ENCODE measurements around the gene BANF2.
"Not testable (repeated sequence)": the region's sequence is repeated elsewhere in the genome, so short reads cannot be mapped to it uniquely, and the experiment has no call there.

BANF2 gene

GRCh38 chr20:17659344-17659743, 40.4 kb upstream of the BANF2 start:
- H3K27ac Mint-ChIP-seq; H3K4me1 Mint-ChIP-seq; ATAC-seq (ENCODE audit: low read depth); DNase-seq (ENCODE audit: low spot score in 2 of 2); H3K4me3 Mint-ChIP-seq; H3K9me3 Mint-ChIP-seq; H3K27me3 Mint-ChIP-seq: not testable (repeated sequence)
- peaks cover 15% of the 10 kb centered on the region for H3K36me3 Mint-ChIP-seq

- DNase-seq (ENCODE audit: low spot score in 2 of 2) (no peak), ATAC-seq (ENCODE audit: low read depth) (no peak)
- no peak overlapping the region for H3K27ac Mint-ChIP-seq
- peaks cover 15% of the 10 kb centered on the region for H3K36me3 Mint-ChIP-seq
- H3K4me1 Mint-ChIP-seq: no peaks in the 10 kb centered on the region
- H3K4me3 Mint-ChIP-seq: no peak overlapping the region
- H3K9me3 Mint-ChIP-seq: peaks cover 3% of the 10 kb centered on the region
- H3K27me3 Mint-ChIP-seq: no peaks in the 10 kb centered on the region
Measured at GRCh38 chr20:17659801-17660200, 40.0 kb upstream of the BANF2 start.

- H3K36me3 Mint-ChIP-seq: peaks cover 15% of the 10 kb centered on the region
- H3K4me3 Mint-ChIP-seq: no peak overlapping the region
Measured at GRCh38 chr20:17660667-17661066, 39.1 kb upstream of the BANF2 start.

GRCh38 chr20:17661121-17661744, 38.5 kb upstream of the BANF2 start:
- Mint-ChIP-seq H3K4me1 (no peaks in the 10 kb centered on the region), H3K27me3 (no peaks in the 10 kb centered on the region), H3K27ac (no peak overlapping the region), H3K36me3 (peaks cover 15% of the 10 kb centered on the region), H3K9me3 (peaks cover 3% of the 10 kb centered on the region), H3K4me3 (no peak overlapping the region)
- ATAC-seq (ENCODE audit: low read depth) (no peak), DNase-seq (ENCODE audit: low spot score in 2 of 2) (no peak)

More at GRCh38 chr20:17660667-17661066, 39.1 kb upstream of the BANF2 start:
- Mint-ChIP-seq H3K27me3 (no peaks in the 10 kb centered on the region), H3K9me3 (peaks cover 3% of the 10 kb centered on the region), H3K4me1 (no peaks in the 10 kb centered on the region), H3K27ac (no peak overlapping the region)
- no peak for ATAC-seq (ENCODE audit: low read depth)
- DNase-seq (ENCODE audit: low spot score in 2 of 2): no peak

DNA sequence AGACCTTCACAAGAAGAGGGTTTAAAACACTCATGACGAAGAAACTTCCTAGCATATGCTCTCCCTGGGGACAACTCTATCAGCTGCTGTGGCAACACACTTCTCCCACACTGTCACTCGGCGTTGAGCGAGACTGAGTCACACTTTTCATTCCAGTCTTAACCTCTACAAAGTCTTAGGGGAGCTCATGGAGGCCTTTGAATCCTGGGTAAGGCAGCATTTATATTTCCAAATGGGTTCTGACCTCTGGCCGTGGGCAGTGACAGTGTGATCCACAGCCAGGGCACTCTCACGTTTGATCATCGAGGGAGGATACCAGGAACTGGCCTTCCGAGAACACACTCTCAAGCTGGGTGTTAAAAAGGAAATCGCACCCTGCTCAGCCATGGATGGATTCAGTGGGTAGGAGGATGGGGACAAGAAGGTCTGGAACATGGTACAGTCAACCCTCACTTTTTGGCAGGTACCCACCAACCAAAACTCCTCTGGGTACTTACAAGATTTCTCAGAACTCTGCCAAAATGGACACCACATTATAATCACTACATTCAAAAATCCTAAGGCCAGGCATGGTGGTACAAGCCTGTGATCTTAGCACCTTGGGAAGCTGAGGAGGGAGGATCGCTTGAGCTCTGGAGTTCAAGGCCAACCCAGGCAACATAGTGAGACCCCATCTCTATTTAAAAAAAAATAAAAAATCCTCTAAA, 37.3 kb upstream of the BANF2 start:
- ATAC-seq (ENCODE audit: low read depth) (no peak), DNase-seq (ENCODE audit: low spot score in 2 of 2) (no peak)
- no peak overlapping the region for H3K27ac Mint-ChIP-seq
- no peaks in the 10 kb centered on the region for H3K27me3 Mint-ChIP-seq
- H3K36me3 Mint-ChIP-seq: peaks cover 15% of the 10 kb centered on the region
- H3K9me3 Mint-ChIP-seq: peaks cover 3% of the 10 kb centered on the region
- H3K4me1 Mint-ChIP-seq: no peaks in the 10 kb centered on the region
- no peak overlapping the region for H3K4me3 Mint-ChIP-seq

DNA sequence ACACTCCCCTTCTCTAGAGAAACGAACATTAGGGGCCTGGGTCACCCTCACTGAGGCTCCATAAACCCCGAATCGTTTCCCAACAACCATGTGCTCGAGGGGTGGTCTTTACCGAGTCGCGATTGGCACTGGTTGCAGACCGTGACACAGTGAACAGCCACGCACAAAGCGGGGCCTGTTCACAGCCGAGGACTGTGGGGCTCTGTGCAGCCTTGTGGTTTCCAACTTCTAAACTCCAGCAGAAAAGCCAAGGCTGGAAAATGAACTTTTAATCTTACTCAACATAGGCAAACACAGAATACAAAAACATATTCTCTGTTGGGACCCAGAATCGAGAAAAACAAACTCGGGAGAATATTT, 36.7 kb upstream of the BANF2 start:
- DNase-seq (ENCODE audit: low spot score in 2 of 2) (no peak), ATAC-seq (ENCODE audit: low read depth) (no peak)
- Mint-ChIP-seq H3K4me3 (no peak overlapping the region), H3K4me1 (no peaks in the 10 kb centered on the region), H3K9me3 (peaks cover 3% of the 10 kb centered on the region), H3K27me3 (no peaks in the 10 kb centered on the region), H3K27ac (no peak overlapping the region), H3K36me3 (peaks cover 14% of the 10 kb centered on the region)

DNA sequence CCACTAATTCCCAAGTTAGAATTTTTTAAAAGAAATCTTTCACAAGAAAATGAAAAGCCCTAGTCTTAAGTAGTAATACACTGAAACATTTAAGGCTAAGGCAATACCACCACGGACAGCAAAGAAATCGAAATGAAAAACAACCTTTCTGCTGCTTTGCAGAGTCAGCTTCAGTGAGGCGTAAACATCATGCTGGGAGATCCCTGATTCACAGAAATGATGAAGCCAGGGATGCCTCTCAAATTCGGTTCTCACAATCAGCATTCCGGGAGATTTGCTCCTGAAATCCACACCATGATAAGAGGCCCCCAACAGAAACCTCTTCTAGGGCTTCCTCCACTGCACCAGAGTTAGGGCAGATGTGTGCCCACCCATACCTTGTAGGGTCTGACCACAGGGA, 36.3 kb upstream of the BANF2 start:
- Mint-ChIP-seq H3K9me3 (peaks cover 3% of the 10 kb centered on the region), H3K27ac (no peak overlapping the region), H3K4me1 (no peaks in the 10 kb centered on the region), H3K36me3 (peaks cover 9% of the 10 kb centered on the region), H3K4me3 (no peak overlapping the region), H3K27me3 (no peaks in the 10 kb centered on the region)
- no peak for ATAC-seq (ENCODE audit: low read depth)
- DNase-seq (ENCODE audit: low spot score in 2 of 2): no peak

DNA sequence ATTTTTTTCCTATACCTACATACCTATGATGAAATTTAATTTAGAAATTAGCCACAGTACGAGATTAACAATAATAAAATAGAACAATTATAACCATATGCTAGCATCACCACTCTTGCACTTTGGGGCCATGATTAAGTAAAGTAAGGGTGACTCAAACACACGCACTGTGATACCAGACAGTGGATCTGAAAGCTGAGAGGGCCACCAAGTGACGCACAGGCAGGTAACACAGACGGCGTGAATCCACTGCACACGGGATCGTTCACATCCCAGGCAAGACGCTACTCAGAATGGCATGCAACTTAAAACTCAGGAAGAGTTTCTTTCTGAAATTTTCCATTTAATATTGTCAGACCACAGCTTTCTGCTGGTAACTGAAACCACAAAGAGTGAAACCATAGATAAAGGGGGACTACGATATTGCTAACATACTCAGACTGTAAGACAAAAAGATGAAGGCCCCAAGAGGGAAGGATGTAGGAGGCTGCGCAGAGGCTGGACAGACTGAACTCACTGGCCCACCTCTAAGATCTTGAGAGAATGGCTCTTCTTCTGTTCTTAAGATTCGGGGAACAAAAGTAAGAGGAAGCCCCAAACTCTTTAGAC, 35.6 kb upstream of the BANF2 start:
- Mint-ChIP-seq H3K27me3 (no peaks in the 10 kb centered on the region), H3K4me3 (no peak overlapping the region), H3K36me3 (peaks cover 4% of the 10 kb centered on the region), H3K27ac (no peak overlapping the region), H3K4me1 (no peaks in the 10 kb centered on the region), H3K9me3 (no peaks in the 10 kb centered on the region)
- ATAC-seq (ENCODE audit: low read depth) (no peak), DNase-seq (ENCODE audit: low spot score in 2 of 2) (no peak)

GRCh38 chr20:17665756-17666155, 34.0 kb upstream of the BANF2 start:
- Mint-ChIP-seq H3K4me1 (no peaks in the 10 kb centered on the region), H3K4me3 (no peak overlapping the region), H3K27ac (no peak overlapping the region), H3K27me3 (no peaks in the 10 kb centered on the region), H3K9me3 (no peaks in the 10 kb centered on the region), H3K36me3 (peaks cover 1% of the 10 kb centered on the region)
- DNase-seq (ENCODE audit: low spot score in 2 of 2) (no peak), ATAC-seq (ENCODE audit: low read depth) (no peak)

DNA sequence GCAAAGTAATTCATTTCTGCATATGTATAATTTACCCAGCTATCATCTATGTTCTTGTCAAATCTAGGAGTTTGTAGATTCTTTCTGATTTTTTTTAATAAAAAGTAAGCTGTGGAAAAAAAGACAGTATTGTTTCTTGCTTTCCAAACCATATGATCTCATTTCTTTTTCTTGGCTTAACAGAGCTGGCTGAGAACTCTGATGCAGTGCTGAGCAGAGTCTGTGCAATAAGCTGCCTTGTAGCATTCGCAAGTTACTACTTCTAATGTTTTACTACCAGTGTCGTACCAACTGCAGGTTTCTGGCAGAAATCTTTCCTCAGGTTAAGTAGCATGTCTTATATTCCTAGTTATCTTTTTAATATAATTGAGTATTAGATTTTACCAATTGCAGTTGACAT, 33.3 kb upstream of the BANF2 start:
- Mint-ChIP-seq H3K4me1 (no peaks in the 10 kb centered on the region), H3K36me3 (peaks cover 2% of the 10 kb centered on the region), H3K4me3 (no peak overlapping the region), H3K9me3 (no peaks in the 10 kb centered on the region), H3K27me3 (no peaks in the 10 kb centered on the region), H3K27ac (no peak overlapping the region)
- DNase-seq (ENCODE audit: low spot score in 2 of 2) (no peak), ATAC-seq (ENCODE audit: low read depth) (no peak)

DNA sequence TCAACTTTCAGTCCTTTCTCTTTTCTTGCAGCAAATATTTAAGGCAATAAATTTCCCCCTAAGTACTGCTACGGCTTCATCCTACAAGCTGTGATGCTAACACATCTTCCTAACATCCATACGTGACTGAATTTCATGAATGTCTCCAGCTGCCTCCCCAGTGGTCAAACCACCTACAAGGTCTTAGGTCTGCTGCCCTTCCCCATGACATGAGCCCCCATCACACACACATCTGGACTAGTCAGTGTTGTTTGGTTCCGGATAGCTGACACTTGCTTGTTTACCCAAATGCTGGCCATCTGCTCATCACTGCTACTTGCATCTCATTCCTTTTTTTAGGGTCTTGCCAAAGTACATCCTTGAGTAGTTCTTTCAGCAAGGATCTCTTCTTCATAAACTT, 32.3 kb upstream of the BANF2 start:
- Mint-ChIP-seq H3K9me3 (no peaks in the 10 kb centered on the region), H3K27ac (no peak overlapping the region), H3K4me1 (no peaks in the 10 kb centered on the region), H3K27me3 (no peaks in the 10 kb centered on the region), H3K4me3 (no peak overlapping the region), H3K36me3 (peaks cover 2% of the 10 kb centered on the region)
- DNase-seq (ENCODE audit: low spot score in 2 of 2): no peak
- ATAC-seq (ENCODE audit: low read depth): no peak

DNA sequence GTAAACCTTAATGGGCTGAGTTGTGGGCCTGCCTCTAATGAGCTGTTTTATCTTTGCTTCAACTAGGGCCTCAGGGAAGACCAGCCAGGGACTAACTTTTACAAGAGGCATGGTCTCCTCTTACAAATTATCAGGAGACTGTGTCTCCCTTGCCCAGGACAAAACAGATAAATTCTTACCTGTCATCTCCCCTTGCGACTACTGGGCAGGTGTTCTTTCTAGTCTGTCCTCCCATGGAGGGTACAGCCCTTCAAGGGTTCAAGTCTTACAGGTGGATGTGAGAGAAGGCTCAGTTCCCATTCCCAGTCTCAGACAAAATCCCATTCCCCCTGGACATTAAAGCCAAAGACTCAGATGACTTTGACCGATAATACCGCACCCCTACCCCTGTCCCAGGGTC, 31.3 kb upstream of the BANF2 start:
- DNase-seq (ENCODE audit: low spot score in 2 of 2): no peak
- Mint-ChIP-seq H3K9me3 (no peaks in the 10 kb centered on the region), H3K36me3 (peaks cover 4% of the 10 kb centered on the region), H3K4me1 (peaks cover 2% of the 10 kb centered on the region), H3K4me3 (no peak overlapping the region), H3K27me3 (no peaks in the 10 kb centered on the region), H3K27ac (no peak overlapping the region)
- no peak for ATAC-seq (ENCODE audit: low read depth)

- Mint-ChIP-seq H3K9me3 (no peaks in the 10 kb centered on the region), H3K4me1 (peaks cover 2% of the 10 kb centered on the region), H3K4me3 (no peak overlapping the region), H3K27me3 (no peaks in the 10 kb centered on the region), H3K36me3 (peaks cover 4% of the 10 kb centered on the region), H3K27ac (no peak overlapping the region)
- DNase-seq (ENCODE audit: low spot score in 2 of 2): no peak
- no peak for ATAC-seq (ENCODE audit: low read depth)
Measured at GRCh38 chr20:17669306-17669931, 30.3 kb upstream of the BANF2 start.

DNA sequence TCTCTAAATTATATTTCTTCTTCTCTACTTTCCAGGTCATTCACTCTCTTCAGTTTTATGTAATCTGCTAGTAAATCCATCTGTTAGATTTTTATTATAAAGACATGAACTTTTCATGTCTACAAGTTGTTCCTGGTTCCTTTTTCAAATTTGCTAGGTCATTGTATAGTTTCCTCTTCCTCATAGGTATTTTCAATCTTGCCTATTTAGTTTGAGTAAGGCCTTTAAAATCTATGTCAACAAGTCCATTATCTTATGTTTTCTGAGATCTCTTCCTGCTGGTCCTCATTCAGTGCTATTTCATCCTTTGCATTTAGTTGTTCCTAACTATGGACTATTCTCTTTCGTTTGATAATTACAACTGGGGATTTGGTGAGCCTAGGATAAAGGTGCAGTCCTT, 28.8 kb upstream of the BANF2 start:
- no peaks in the 10 kb centered on the region for H3K9me3 Mint-ChIP-seq
- no peak overlapping the region for H3K27ac Mint-ChIP-seq
- ATAC-seq (ENCODE audit: low read depth): no peak

More for the DNA sequence above, 28.8 kb upstream of the BANF2 start:
- Mint-ChIP-seq H3K27me3 (no peaks in the 10 kb centered on the region), H3K4me3 (no peak overlapping the region), H3K4me1 (peaks cover 6% of the 10 kb centered on the region), H3K36me3 (peaks cover 6% of the 10 kb centered on the region)
- no peak for DNase-seq (ENCODE audit: low spot score in 2 of 2)

Measured in memory B cell (primary cell).